GM12801 (cell line): ENCODE measurements around the gene PTOV1.

Experiments used
- TF ChIP-seq, protein P1 (sequence below): IDR thresholded peaks from one replicate; pipeline ENCODE4 v1.5.1; 2011; ENCODE audit warnings: control low read depth; ENCODE audit not compliant: insufficient read length; ENCODE audit errors: extremely low read depth

PTOV1 gene

DNA sequence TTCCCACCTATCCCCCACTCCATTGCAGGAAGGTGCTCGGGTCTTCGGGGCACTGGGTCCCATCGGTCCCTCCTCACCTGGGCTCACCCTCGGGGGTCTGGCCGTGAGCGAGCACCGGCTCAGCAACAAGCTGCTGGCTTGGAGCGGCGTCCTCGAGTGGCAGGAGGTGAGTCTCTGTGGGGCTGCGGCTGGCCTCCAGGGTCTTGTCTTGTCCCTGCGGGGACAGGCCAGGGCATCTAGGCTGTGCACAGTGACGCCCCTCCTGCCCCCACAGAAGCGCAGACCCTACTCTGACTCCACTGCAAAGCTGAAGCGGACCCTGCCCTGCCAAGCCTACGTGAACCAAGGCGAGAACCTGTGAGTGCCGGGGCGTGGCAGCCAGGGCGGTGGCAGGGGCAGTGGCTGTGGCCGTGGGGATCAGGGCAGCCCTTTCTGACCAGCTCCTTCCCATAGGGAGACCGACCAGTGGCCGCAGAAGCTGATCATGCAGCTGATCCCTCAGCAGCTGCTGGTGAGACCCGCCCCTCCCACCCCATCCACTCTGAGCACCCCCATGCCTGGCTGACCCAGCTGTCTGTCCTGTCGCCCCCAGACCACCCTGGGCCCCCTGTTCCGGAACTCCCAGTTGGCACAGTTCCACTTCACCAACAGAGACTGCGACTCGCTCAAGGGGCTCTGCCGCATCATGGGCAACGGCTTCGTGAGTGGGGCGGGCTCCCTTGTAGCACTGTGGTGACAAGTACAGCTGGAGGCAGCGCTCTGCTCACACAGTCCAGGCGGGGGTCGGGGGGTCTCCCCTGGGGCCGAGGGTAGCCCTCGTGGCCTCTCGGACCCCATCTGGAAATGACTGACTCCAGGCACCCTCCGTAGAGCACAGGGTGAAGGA lies 3.7 kb downstream of the PTOV1 start:
- TF ChIP-seq, protein P1, sequence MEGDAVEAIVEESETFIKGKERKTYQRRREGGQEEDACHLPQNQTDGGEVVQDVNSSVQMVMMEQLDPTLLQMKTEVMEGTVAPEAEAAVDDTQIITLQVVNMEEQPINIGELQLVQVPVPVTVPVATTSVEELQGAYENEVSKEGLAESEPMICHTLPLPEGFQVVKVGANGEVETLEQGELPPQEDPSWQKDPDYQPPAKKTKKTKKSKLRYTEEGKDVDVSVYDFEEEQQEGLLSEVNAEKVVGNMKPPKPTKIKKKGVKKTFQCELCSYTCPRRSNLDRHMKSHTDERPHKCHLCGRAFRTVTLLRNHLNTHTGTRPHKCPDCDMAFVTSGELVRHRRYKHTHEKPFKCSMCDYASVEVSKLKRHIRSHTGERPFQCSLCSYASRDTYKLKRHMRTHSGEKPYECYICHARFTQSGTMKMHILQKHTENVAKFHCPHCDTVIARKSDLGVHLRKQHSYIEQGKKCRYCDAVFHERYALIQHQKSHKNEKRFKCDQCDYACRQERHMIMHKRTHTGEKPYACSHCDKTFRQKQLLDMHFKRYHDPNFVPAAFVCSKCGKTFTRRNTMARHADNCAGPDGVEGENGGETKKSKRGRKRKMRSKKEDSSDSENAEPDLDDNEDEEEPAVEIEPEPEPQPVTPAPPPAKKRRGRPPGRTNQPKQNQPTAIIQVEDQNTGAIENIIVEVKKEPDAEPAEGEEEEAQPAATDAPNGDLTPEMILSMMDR: no peak

DNA sequence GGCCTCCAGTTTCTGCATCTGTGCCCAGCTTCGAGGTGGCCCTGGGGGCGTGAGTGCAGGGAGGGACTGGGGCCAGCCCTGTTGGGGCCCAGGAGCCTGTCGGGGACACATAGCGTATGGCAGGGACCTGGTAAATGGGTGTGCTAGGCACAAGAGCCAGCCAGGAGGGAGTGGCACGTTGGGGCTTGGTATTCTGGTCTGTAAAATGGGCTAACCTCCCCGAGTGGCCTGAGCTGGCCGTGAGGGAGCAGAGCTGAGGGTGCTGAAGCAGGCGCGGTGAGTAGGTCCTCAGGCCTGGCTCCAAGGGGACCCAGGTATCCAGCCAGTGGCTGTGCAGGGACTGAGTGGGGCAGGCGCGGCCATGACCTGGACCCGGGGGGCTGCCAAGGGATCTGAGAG lies 4.3 kb downstream of the PTOV1 start:
- TF ChIP-seq, protein P1: no peak

DNA sequence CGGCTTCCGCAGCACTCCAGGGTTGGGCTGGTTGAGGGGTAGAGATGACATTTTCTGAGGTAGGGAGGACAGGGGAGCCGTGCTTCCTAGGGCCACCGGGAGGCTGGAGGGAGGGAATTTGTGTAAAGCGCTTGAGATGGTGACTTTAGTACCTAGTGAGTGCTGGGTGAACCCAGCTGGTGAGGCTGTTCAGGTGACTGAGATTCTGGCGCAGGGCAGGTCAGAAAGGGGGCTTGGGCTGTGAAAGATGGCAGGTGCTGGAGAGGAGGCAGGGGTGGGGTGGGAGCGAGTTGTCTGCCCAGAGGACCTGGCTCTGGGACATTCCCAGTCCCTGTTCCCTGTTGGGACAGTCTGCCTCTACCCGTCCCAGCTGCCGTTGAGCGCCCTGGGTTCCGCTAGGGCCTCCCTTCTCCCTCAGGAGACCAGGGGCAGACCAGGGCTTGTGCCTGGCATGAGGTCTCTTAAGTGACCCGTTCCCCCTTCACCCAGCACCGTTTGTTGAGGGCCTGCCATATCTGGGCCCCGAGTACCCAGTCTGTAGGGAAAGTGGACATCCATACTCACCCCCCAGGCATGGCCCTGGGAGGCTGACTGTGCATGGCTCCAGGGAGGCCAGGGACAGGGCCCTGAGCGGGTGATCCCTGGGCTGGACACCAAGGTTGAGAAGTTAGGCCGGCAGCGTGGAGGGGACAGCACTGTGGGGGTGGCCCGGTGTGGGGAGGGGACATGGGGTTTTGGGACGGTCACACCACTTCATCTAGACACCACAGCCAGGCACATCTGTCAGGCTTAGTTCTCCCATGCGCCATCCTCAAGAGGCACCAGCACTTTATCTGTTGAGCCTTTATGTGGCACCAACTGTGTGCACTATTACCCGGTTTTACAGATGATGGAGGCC lies 5.0 kb downstream of the PTOV1 start:
- TF ChIP-seq, protein P1: no peak

DNA sequence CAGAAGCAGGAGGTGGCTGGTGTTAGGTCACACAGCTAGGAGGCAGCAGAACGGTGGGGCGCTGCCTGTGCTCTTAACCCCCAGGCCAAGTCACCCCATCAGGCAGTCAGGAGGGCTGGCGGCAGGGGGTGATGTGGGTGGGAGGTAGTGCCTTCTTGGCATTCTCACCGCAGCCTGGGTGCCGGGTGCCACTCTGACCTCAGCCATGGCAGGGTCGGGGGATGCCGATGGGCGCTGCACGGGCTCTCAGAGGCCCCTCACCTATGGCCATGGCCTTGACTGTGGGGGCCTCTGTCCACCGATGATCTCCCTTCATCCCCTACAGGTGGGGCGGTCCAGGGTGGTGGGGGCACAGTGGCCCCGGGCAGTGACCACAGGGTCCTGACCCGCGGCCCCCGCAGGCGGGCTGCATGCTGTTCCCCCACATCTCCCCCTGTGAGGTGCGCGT lies 5.6 kb downstream of the PTOV1 start:
- TF ChIP-seq, protein P1: no peak

DNA sequence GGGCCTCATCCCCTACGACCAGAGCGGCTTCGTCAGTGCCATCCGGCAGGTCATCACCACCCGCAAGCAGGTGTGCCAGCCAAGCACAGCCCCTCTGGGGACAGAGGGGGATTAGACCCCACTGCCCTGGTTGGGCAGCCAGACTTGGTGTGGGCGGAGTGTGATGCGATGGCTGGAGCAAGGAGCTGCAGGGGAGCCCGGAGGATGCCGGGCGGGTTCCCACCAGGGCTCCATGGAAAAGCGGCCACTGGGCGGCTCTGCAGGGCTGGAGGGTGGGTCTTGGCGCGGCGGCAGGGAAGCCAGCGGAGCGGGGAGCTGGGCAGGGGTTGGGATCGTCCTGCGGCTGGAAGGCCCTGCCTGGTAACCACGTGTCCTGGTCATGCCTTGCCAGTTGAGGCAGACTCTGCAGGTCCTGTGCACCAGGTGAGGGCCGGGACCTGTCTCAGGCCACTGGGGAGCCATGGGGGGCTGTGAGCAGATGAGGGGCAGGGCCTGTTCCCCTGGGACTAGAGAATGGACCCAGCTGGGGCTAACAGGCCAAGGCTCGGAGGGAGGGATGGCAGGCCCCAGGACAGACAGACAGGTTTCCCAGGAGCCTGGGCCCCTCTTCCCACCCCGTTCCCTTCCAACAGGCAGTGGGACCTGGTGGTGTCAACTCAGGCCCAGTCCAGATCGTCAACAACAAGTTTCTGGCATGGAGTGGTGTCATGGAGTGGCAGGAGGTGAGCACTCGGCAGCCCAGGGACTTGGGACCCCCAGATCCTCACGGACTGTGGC lies 6.3 kb downstream of the PTOV1 start:
- TF ChIP-seq, protein P1: no peak

DNA sequence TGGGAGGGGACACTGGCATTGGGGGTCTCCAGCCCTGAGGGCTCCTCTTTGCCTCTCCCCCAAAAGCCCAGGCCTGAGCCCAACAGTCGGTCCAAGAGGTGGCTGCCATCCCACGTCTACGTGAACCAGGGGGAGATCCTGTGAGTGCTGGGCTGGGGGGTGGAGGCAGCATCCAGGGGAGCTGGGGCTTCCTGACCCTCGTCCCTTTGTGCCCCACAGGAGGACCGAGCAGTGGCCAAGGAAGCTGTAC lies 6.8 kb downstream of the PTOV1 start:
- TF ChIP-seq, protein P1: no peak
